Cardiac muscle cell (in vitro differentiated cells and primary cell): ENCODE data around the gene PRTFDC1. TPM values are rescaled to one million over a fixed set of nuclear protein-coding genes. Genes with fewer than 3 reads are reported as not detected.
"Not testable (repeated sequence)": the region's sequence is repeated elsewhere in the genome, so short reads cannot be mapped to it uniquely, and the experiment has no call there.

Experiments used
- DNase-seq, 2 donors: peaks; one replicate each; pipeline versions ENCODE4 v3.0.0 to v3.0.0-alpha.2; 2010 to 2017; ENCODE audit warnings: low read depth in 1 of 2, low spot score in 1 of 2
- H3K27ac ChIP-seq: fragments of 200-600 bp; sonication (generic); 2 replicates; pipeline ENCODE4 v1.5.1; 2016
- H3K27me3 ChIP-seq: fragments of 200-600 bp; sonication (generic); 2 replicates; pipeline ENCODE4 v1.6.0; 2016; ENCODE audit warnings: control low read depth
- H3K36me3 ChIP-seq: fragments of 200-600 bp; sonication (generic); 2 replicates; pipeline ENCODE4 v1.5.1; 2016; ENCODE audit warnings: control low read depth
- H3K4me1 ChIP-seq: fragments of 200-600 bp; sonication (generic); 2 replicates; pipeline ENCODE4 v1.8.1; 2017; ENCODE audit warnings: low read depth, mild to moderate bottlenecking, mixed run types
- H3K4me3 ChIP-seq: fragments of 200-600 bp; sonication (generic); 2 replicates; pipeline ENCODE4 v1.5.1; 2016; ENCODE audit warnings: mild to moderate bottlenecking
- H3K9me3 ChIP-seq: fragments of 200-600 bp; sonication (generic); 2 replicates; pipeline ENCODE4 v1.5.1; 2017; ENCODE audit warnings: low read depth, mild to moderate bottlenecking, control low read depth
- CTCF ChIP-seq: IDR thresholded peaks from 2 replicates; pipeline ENCODE4 v1.5.1; 2012; ENCODE audit warnings: low read depth, mild to moderate bottlenecking, low read length
- polyA plus RNA-seq: library from polyadenylated mRNA; unstranded; fragments of >200 nt; fragmentation: Nextera tagmentation; extraction: Ambion mirVana; gene quantifications from 2 replicates; pipeline ENCODE4 v1.2.1, GENCODE V29; 2016
- total RNA-seq: library from RNA; depleted of rRNA; stranded (reverse); fragments of >200 nt; gene quantifications from 2 replicates; pipeline ENCODE4 v1.2.3, GENCODE V29; 2016

Gene PRTFDC1
- total and polyA plus RNA-seq, 2 experiments from 2014 or later, result 3.1 to 3.8 TPM

DNA sequence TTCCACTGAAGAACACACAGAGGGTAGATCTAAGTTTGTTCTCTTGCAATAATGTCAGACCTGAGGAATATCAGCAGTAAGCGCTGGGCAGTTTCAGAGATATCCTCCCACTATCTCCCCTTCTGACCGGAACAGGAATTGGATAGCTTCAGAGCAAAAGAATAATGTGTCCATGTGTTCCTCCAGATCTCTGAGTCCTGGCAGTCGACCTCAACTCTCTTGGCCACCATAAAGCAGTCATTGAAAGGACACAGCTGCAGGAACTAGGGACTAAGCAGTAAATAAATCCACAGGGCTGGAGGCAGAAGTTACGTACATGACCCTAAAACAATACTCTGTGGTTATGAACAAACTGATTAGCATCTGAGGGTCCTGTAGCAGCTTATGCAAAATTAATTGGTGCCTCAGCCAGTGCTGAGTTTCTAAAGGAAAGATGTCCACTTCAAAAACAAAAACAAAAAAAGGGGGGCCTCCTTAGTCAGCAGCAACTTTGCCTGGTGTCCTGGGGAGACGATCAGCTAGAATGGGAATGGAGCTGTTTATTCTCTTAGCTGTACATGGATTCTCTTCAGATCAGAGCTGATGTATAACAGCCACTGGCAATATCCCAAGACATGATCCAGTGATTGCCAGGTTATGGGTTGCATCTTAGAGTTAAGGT lies 6.4 kb upstream of the PRTFDC1 start:
- no peaks in the 10 kb centered on the region for H3K9me3 ChIP-seq
- DNase-seq, result peak in 1 of 2 donors; percentile 86
- no peaks in the 10 kb centered on the region for H3K4me1 ChIP-seq
- TF ChIP-seq CTCF, result no peak
- H3K36me3 ChIP-seq, result no peaks in the 10 kb centered on the region
- H3K27me3 ChIP-seq, result no peaks in the 10 kb centered on the region
- H3K4me3 ChIP-seq, result no peak overlapping the region
- H3K27ac ChIP-seq, result no peak overlapping the region

- H3K4me3 ChIP-seq, result no peak overlapping the region
- no peak overlapping the region for H3K27ac ChIP-seq
- TF ChIP-seq CTCF, result no peak
- H3K9me3 ChIP-seq, result no peaks in the 10 kb centered on the region
- no peaks in the 10 kb centered on the region for H3K27me3 ChIP-seq
- peak in 1 of 2 donors; percentile 92 for DNase-seq
- no peaks in the 10 kb centered on the region for H3K36me3 ChIP-seq
- no peaks in the 10 kb centered on the region for H3K4me1 ChIP-seq
Observed at GRCh38 chr10:24958091-24958720, 5.8 kb upstream of the PRTFDC1 start.

DNA sequence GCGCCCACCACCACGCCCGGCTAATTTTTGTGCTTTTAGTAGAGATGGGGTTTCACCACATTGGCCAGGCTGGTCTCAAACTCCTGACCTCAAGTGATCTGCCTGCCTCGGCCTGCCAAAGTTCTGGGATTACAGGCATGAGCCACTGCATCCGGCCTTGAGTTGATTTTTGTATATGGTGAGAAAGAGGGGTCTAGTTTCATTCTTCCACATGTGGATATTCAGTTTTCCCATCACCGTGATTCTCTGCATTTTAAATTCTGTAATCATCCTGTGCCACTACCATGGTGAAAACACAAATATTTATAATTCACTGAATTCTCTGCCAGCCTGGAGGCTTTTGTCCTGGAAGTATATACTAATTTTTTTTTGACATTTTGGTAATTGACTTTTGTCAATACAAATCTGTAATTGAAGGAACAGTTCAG lies 5.2 kb upstream of the PRTFDC1 start:
- not testable (repeated sequence) for H3K9me3 ChIP-seq, H3K4me1 ChIP-seq, H3K36me3 ChIP-seq, H3K27me3 ChIP-seq, H3K4me3 ChIP-seq, H3K27ac ChIP-seq
- DNase-seq, result peak in 1 of 2 donors; percentile 68

- H3K4me1 ChIP-seq, result no peaks in the 10 kb centered on the region
- no peaks in the 10 kb centered on the region for H3K27me3 ChIP-seq
- H3K27ac ChIP-seq, result no peak overlapping the region
- no peak for TF ChIP-seq CTCF
- H3K36me3 ChIP-seq, result no peaks in the 10 kb centered on the region
- H3K4me3 ChIP-seq, result no peak overlapping the region
- no peak for DNase-seq
- no peaks in the 10 kb centered on the region for H3K9me3 ChIP-seq
Observed at GRCh38 chr10:24953675-24954074, 1.3 kb upstream of the PRTFDC1 start.

DNA sequence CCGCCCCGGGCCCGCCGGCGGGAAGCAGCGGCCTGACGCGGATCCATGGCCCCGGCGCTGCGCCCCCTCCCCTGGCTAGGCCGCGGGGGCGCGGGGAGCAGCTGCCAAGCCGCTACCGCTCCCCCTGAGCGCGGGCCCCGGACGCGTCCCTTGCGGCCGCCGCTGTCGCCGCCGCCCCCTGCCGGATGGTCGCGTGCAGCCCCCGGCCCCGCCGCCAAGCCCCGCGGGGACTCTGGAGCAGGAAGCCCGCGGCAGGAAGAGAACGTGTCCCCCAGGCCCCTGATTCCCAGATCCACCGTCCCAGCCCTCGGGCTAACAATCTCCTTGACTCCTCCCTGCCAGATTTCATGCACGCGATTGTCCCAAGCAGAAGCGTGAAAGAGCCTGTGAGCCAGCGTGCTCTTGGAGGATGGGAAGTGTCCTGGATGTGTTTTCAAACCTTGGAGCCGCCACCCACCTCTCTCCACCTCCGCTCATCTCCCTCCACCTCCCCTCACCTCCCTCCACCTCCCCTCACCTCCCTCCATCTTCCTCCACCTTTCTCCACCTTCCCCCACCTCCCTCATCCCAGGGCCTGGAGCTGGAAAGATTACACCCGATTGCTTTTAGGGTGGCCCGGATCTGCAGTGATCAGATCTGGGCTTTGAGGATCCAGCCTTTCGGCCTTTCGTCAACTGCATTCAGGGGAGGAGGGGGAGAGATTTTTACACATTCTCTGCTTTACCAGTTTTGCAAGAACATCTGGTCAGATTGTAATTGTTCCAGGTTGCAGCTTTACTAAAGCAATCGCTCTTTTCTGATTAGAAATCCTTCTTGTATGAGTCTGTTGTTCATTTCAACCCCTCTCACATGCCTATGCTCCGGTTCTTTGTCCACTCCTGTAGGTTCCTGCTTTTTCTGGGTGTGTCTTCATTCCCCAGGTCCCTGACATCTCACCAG lies 570 bp upstream of the PRTFDC1 start:
- Histone ChIP-seq H3K9me3 (no peaks in the 10 kb centered on the region), H3K27me3 (no peaks in the 10 kb centered on the region), H3K4me1 (no peaks in the 10 kb centered on the region), H3K27ac (no peak overlapping the region), H3K4me3 (peak overlapping the region; percentile 45), H3K36me3 (no peaks in the 10 kb centered on the region)
- no peak for TF ChIP-seq CTCF
- DNase-seq, result peak; percentile 68 to 85
